HEK293 (cell line): ENCODE measurements around the gene SH3RF1.

ENCODE experiments used
- CTCF ChIA-PET: fragments of 350-600 bp; formaldehyde crosslinking; extraction: SDS; loops from one replicate; lab custom pipeline; 2021; ENCODE audit warnings: antibody characterized with exemption; lab: Yijun Ruan, JAX
- POLR2A ChIA-PET: fragments of 300-600 bp; formaldehyde crosslinking; extraction: SDS; loops from one replicate; lab custom pipeline; 2020; ENCODE audit warnings: antibody characterized with exemption, inconsistent platforms; lab: Yijun Ruan, JAX
- H3K27ac ChIP-seq: fragments of 200-500 bp; sonication (Bioruptor generic); 2 replicates; pipeline ENCODE4 v1.5.1; 2014; ENCODE audit warnings: low read depth, low read length, control low read depth, inconsistent platforms; ENCODE audit errors: extremely low read depth
- H3K36me3 ChIP-seq, 2 experiments: fragments of 200-500 bp in 1 of 2; sonication (Bioruptor generic) in 1 of 2; 1 replicate in 1 of 2; 2 replicates in 1 of 2; pipeline ENCODE4 v1.5.1; 2014 to 2017; ENCODE audit warnings: inconsistent platforms in 2 of 2, low read length in 2 of 2; ENCODE audit not compliant: control insufficient read depth in 2 of 2, insufficient read depth in 1 of 2
- H3K4me1 ChIP-seq: fragments of 200-500 bp; sonication (Bioruptor generic); 2 replicates; pipeline ENCODE4 v1.5.1; 2014; ENCODE audit warnings: mild to moderate bottlenecking, low read length, inconsistent platforms; ENCODE audit not compliant: control insufficient read depth, insufficient read depth
- H3K4me3 ChIP-seq: 2 replicates; pipeline ENCODE4 v1.5.1; 2011; ENCODE audit warnings: low read depth, mild to moderate bottlenecking, control low read depth, low read length, moderate library complexity
- H3K9me3 ChIP-seq: fragments of 200-500 bp; sonication (Bioruptor generic); 2 replicates; pipeline ENCODE4 v1.5.1; 2014; ENCODE audit warnings: low read depth, low read length, inconsistent platforms; ENCODE audit not compliant: control insufficient read depth, insufficient read depth
- KLF1 ChIP-seq: fragments of 450-650 bp; formaldehyde crosslinking; IDR thresholded peaks from 2 replicates; pipeline ENCODE4 v1.5.1; 2016; ENCODE audit warnings: missing biosample characterization, missing genetic modification characterization
- MEIS1 ChIP-seq: sonication (generic); formaldehyde crosslinking; IDR thresholded peaks from 2 replicates; pipeline ENCODE4 v1.8.1; 2022; ENCODE audit warnings: missing genetic modification reagents, mild to moderate bottlenecking, borderline replicate concordance
- OSR2 ChIP-seq: fragments of 450-650 bp; formaldehyde crosslinking; IDR thresholded peaks from 2 replicates; pipeline ENCODE4 v1.5.1; 2016; ENCODE audit warnings: missing biosample characterization, missing genetic modification characterization
- PRDM1 ChIP-seq: fragments of 450-650 bp; formaldehyde crosslinking; IDR thresholded peaks from 2 replicates; pipeline ENCODE4; 2016; ENCODE audit warnings: missing biosample characterization, missing genetic modification characterization
- ZBTB17 ChIP-seq: fragments of 450-650 bp; formaldehyde crosslinking; IDR thresholded peaks from 2 replicates; pipeline ENCODE4 v1.5.1; 2016; ENCODE audit warnings: missing biosample characterization, missing genetic modification characterization
- ZBTB48 ChIP-seq: fragments of 450-650 bp; formaldehyde crosslinking; IDR thresholded peaks from 2 replicates; pipeline ENCODE4 v1.5.1; 2016; ENCODE audit warnings: missing biosample characterization, missing genetic modification characterization
- ZIC2 ChIP-seq: fragments of 450-650 bp; formaldehyde crosslinking; IDR thresholded peaks from 2 replicates; pipeline ENCODE4 v1.5.1; 2016; ENCODE audit warnings: missing biosample characterization, missing genetic modification characterization
- ZNF114 ChIP-seq: fragments of 450-650 bp; formaldehyde crosslinking; IDR thresholded peaks from 2 replicates; pipeline ENCODE4 v1.5.0; 2017; ENCODE audit warnings: missing biosample characterization, missing genetic modification characterization
- ZNF16 ChIP-seq: fragments of 450-650 bp; formaldehyde crosslinking; IDR thresholded peaks from 2 replicates; pipeline ENCODE4 v1.5.1; 2016; ENCODE audit warnings: low read depth, missing biosample characterization, missing genetic modification characterization
- ZNF2 ChIP-seq: fragments of 450-650 bp; formaldehyde crosslinking; IDR thresholded peaks from 2 replicates; pipeline ENCODE4 v1.5.1; 2016; ENCODE audit warnings: missing biosample characterization, missing genetic modification characterization
- ZNF239 ChIP-seq: fragments of 450-650 bp; formaldehyde crosslinking; IDR thresholded peaks from 2 replicates; pipeline ENCODE4 v1.5.1; 2016; ENCODE audit warnings: missing biosample characterization, missing genetic modification characterization
- ZNF37A ChIP-seq: fragments of 450-650 bp; IDR thresholded peaks from 2 replicates; pipeline ENCODE4 v1.5.1; 2018; ENCODE audit warnings: missing biosample characterization, missing genetic modification characterization
- ZNF624 ChIP-seq: fragments of 450-650 bp; formaldehyde crosslinking; IDR thresholded peaks from 2 replicates; pipeline ENCODE4 v1.5.1; 2017; ENCODE audit warnings: missing biosample characterization, missing genetic modification characterization
- ZNF658 ChIP-seq: fragments of 450-650 bp; formaldehyde crosslinking; IDR thresholded peaks from 2 replicates; pipeline ENCODE4; 2016; ENCODE audit warnings: missing biosample characterization, missing genetic modification characterization
- ZNF701 ChIP-seq: fragments of 450-650 bp; formaldehyde crosslinking; IDR thresholded peaks from 2 replicates; pipeline ENCODE4 v1.5.1; 2016; ENCODE audit warnings: missing biosample characterization, missing genetic modification characterization
- ZNF791 ChIP-seq: fragments of 450-650 bp; formaldehyde crosslinking; IDR thresholded peaks from 2 replicates; pipeline ENCODE4 v1.5.1; 2016; ENCODE audit warnings: missing biosample characterization, missing genetic modification characterization
- ZSCAN16 ChIP-seq: fragments of 450-650 bp; formaldehyde crosslinking; IDR thresholded peaks from 2 replicates; pipeline ENCODE4 v1.5.1; 2016; ENCODE audit warnings: missing biosample characterization, missing genetic modification characterization
- TF ChIP-seq, protein P1 (sequence below): fragments of 450-650 bp; formaldehyde crosslinking; IDR thresholded peaks from 2 replicates; pipeline ENCODE4 v1.5.1; 2016; ENCODE audit warnings: missing biosample characterization, missing genetic modification characterization
- TF ChIP-seq, protein P2 (sequence below): fragments of 450-650 bp; formaldehyde crosslinking; IDR thresholded peaks from 2 replicates; pipeline ENCODE4 v1.5.1; 2017; ENCODE audit warnings: missing biosample characterization, missing genetic modification characterization
- TF ChIP-seq, protein P3 (sequence below): fragments of 450-650 bp; formaldehyde crosslinking; IDR thresholded peaks from 2 replicates; pipeline ENCODE4 v1.5.1; 2016; ENCODE audit warnings: missing biosample characterization, missing genetic modification characterization, low read depth
- TF ChIP-seq, protein P4 (sequence below): fragments of 450-650 bp; IDR thresholded peaks from 2 replicates; pipeline ENCODE4 v1.5.1; 2018; ENCODE audit warnings: missing biosample characterization, missing genetic modification characterization
- TF ChIP-seq, protein P5 (sequence below): fragments of 450-650 bp; formaldehyde crosslinking; IDR thresholded peaks from 2 replicates; pipeline ENCODE4 v1.5.1; 2016; ENCODE audit warnings: missing biosample characterization, missing genetic modification characterization, low read depth
- TF ChIP-seq, protein P6 (sequence below): fragments of 450-650 bp; formaldehyde crosslinking; IDR thresholded peaks from 2 replicates; pipeline ENCODE4 v1.5.1; 2016; ENCODE audit warnings: missing biosample characterization, missing genetic modification characterization

Gene SH3RF1

DNA sequence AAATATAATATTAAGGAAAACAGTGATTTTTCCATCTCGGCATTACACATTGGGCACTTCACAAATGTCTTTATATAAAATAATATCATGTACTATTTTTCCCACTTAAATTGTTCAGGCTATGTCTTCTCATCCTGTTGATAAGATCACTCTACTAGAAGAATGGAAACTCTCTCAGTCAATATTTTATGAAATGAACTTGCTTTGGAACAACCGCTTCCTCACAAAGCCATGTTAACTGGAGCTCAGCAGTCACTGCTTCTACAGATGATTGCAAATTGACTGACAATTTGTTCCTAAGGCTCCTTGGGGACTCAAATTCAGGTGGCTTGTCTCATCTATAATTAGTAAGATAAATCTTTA, 133.2 kb downstream of the SH3RF1 start (continued):
- TF ChIP-seq, protein P1, sequence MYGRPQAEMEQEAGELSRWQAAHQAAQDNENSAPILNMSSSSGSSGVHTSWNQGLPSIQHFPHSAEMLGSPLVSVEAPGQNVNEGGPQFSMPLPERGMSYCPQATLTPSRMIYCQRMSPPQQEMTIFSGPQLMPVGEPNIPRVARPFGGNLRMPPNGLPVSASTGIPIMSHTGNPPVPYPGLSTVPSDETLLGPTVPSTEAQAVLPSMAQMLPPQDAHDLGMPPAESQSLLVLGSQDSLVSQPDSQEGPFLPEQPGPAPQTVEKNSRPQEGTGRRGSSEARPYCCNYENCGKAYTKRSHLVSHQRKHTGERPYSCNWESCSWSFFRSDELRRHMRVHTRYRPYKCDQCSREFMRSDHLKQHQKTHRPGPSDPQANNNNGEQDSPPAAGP (tag by site-specific recombination) = no peak
- TF ChIP-seq MEIS1 (CRISPR knock-in tag) (no peak), ZNF658 (tag by site-specific recombination) (no peak), ZNF239 (tag by site-specific recombination) (no peak), ZNF791 (tag by site-specific recombination) (no peak)

DNA sequence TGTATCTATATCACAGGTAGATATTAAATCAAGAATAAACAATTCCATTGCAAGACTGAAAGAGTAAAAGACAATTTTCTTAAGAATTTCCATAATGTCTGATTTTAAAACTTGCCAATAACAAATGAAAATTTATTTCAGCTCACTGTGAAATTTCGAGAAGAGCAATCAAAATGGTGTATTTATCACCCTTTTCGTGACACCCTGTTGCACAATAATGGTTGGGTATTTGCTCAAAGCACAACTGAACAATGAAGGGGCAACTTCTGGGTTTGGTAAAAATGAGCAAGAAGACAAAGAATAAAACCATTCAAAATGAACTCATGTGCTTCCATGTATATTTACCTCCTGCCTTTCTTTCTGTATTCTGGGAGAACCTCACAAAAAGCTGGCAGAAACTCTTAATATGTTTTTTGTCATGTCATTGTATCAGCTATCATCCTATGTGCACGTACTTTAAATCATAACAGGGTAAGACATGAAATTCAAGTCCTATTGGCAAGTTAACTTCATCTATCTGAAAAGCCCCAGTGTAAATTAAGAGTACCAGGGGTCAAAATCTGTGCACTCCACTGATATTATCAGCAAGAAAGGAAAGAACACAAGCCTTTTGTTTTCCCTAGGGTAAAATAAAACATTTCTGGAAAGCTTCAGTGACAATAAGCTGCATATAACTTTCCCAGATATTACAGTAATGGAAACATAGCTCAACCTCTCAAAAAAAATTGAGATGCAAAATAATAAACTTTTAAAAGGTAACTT, 133.8 kb downstream of the SH3RF1 start:
- ChIA-PET POLR2A (no interaction called here), CTCF (interaction anchor here (0.6 kb wide), 1 partner anchor 375 kb away, joined by 3 read pairs; no protein-coding TSS in a partner anchor)
- Histone ChIP-seq H3K4me1 (no peaks in the 10 kb centered on the region), H3K36me3 (peaks cover 0 to 40% of the 10 kb centered on the region in 2 experiments; a peak in 2 of 3 replicates), H3K4me3 (no peak overlapping the region), H3K9me3 (no peaks in the 10 kb centered on the region), H3K27ac (no peak overlapping the region)
- no peak for TF ChIP-seq ZSCAN16 (tag by site-specific recombination)
- TF ChIP-seq, protein P2, sequence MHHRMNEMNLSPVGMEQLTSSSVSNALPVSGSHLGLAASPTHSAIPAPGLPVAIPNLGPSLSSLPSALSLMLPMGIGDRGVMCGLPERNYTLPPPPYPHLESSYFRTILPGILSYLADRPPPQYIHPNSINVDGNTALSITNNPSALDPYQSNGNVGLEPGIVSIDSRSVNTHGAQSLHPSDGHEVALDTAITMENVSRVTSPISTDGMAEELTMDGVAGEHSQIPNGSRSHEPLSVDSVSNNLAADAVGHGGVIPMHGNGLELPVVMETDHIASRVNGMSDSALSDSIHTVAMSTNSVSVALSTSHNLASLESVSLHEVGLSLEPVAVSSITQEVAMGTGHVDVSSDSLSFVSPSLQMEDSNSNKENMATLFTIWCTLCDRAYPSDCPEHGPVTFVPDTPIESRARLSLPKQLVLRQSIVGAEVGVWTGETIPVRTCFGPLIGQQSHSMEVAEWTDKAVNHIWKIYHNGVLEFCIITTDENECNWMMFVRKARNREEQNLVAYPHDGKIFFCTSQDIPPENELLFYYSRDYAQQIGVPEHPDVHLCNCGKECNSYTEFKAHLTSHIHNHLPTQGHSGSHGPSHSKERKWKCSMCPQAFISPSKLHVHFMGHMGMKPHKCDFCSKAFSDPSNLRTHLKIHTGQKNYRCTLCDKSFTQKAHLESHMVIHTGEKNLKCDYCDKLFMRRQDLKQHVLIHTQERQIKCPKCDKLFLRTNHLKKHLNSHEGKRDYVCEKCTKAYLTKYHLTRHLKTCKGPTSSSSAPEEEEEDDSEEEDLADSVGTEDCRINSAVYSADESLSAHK (tag by site-specific recombination) = no peak
- TF ChIP-seq ZNF2 (tag by site-specific recombination) = no peak
- no peak for TF ChIP-seq KLF1 (tag by site-specific recombination)
- TF ChIP-seq OSR2 = no peak

DNA sequence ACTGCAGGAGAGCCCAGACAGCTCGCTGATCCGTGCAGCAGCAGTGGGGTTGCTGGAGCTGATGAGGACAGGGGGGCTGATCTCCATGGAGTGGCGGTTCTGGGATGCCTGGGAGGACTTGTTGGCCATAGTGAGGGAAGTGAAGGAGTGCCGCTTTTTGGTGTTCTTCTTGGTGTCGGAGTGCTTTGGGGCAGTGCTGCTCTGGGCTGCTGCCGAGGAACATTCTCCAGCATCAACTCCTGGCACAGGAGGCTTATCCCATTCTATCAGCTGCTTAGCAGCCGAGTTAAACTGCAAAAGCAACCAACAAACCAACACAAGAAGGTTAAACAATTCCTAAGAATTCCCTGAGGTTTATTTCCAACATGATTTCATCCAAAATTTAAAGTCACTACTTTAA, 134.4 kb downstream of the SH3RF1 start:
- Histone ChIP-seq H3K4me1 (no peaks in the 10 kb centered on the region), H3K4me3 (no peak overlapping the region), H3K27ac (no peak overlapping the region), H3K36me3 (peaks cover 0 to 45% of the 10 kb centered on the region in 2 experiments; a peak in 2 of 3 replicates), H3K9me3 (no peaks in the 10 kb centered on the region)
- ChIA-PET POLR2A (no interaction called here), CTCF (no interaction called here)
- TF ChIP-seq, protein P3, sequence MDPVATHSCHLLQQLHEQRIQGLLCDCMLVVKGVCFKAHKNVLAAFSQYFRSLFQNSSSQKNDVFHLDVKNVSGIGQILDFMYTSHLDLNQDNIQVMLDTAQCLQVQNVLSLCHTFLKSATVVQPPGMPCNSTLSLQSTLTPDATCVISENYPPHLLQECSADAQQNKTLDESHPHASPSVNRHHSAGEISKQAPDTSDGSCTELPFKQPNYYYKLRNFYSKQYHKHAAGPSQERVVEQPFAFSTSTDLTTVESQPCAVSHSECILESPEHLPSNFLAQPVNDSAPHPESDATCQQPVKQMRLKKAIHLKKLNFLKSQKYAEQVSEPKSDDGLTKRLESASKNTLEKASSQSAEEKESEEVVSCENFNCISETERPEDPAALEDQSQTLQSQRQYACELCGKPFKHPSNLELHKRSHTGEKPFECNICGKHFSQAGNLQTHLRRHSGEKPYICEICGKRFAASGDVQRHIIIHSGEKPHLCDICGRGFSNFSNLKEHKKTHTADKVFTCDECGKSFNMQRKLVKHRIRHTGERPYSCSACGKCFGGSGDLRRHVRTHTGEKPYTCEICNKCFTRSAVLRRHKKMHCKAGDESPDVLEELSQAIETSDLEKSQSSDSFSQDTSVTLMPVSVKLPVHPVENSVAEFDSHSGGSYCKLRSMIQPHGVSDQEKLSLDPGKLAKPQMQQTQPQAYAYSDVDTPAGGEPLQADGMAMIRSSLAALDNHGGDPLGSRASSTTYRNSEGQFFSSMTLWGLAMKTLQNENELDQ (tag by site-specific recombination) = no peak
- TF ChIP-seq ZIC2 = no peak
- no peak for TF ChIP-seq ZNF37A (tag by site-specific recombination)
- TF ChIP-seq ZNF701 (tag by site-specific recombination) = no peak
- TF ChIP-seq ZBTB48 (tag by site-specific recombination) = no peak
- TF ChIP-seq ZNF114 = no peak
- TF ChIP-seq, protein P4, sequence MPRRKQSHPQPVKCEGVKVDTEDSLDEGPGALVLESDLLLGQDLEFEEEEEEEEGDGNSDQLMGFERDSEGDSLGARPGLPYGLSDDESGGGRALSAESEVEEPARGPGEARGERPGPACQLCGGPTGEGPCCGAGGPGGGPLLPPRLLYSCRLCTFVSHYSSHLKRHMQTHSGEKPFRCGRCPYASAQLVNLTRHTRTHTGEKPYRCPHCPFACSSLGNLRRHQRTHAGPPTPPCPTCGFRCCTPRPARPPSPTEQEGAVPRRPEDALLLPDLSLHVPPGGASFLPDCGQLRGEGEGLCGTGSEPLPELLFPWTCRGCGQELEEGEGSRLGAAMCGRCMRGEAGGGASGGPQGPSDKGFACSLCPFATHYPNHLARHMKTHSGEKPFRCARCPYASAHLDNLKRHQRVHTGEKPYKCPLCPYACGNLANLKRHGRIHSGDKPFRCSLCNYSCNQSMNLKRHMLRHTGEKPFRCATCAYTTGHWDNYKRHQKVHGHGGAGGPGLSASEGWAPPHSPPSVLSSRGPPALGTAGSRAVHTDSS = no peak
- TF ChIP-seq, protein P5, sequence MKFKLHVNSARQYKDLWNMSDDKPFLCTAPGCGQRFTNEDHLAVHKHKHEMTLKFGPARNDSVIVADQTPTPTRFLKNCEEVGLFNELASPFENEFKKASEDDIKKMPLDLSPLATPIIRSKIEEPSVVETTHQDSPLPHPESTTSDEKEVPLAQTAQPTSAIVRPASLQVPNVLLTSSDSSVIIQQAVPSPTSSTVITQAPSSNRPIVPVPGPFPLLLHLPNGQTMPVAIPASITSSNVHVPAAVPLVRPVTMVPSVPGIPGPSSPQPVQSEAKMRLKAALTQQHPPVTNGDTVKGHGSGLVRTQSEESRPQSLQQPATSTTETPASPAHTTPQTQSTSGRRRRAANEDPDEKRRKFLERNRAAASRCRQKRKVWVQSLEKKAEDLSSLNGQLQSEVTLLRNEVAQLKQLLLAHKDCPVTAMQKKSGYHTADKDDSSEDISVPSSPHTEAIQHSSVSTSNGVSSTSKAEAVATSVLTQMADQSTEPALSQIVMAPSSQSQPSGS (tag by site-specific recombination) = no peak
- TF ChIP-seq ZBTB17 (tag by site-specific recombination) = no peak
- TF ChIP-seq PRDM1 (tag by site-specific recombination) = no peak
- no peak for TF ChIP-seq ZNF624 (tag by site-specific recombination)
- TF ChIP-seq, protein P6, sequence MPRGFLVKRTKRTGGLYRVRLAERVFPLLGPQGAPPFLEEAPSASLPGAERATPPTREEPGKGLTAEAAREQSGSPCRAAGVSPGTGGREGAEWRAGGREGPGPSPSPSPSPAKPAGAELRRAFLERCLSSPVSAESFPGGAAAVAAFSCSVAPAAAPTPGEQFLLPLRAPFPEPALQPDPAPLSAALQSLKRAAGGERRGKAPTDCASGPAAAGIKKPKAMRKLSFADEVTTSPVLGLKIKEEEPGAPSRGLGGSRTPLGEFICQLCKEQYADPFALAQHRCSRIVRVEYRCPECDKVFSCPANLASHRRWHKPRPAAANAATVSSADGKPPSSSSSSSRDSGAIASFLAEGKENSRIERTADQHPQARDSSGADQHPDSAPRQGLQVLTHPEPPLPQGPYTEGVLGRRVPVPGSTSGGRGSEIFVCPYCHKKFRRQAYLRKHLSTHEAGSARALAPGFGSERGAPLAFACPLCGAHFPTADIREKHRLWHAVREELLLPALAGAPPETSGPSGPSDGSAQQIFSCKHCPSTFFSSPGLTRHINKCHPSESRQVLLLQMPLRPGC (tag by site-specific recombination) = no peak
- TF ChIP-seq ZNF16 (tag by site-specific recombination) = no peak
